H9 (cell line): ENCODE measurements around the gene MC1R. TPM values are rescaled to one million over a fixed set of nuclear protein-coding genes. Genes with fewer than 3 reads are reported as not detected.

Experiments
- DNase-seq: peaks from one replicate; pipeline ENCODE4 v3.0.0-alpha.2; 2017
- H2AFZ ChIP-seq: one replicate; pipeline ENCODE4 v1.6.1; 2013; ENCODE audit warnings: mild to moderate bottlenecking, low read length, control low read depth, moderate library complexity
- H2AK5ac ChIP-seq: 2 replicates; pipeline ENCODE4 v1.6.1; 2013; ENCODE audit warnings: low read length, control low read depth, mixed read lengths; ENCODE audit not compliant: insufficient read length
- H2BK120ac ChIP-seq: one replicate; pipeline ENCODE4 v1.6.1; 2013; ENCODE audit warnings: low read depth, mild to moderate bottlenecking, low read length, control low read depth, inconsistent platforms; ENCODE audit not compliant: poor library complexity, severe bottlenecking
- H2BK12ac ChIP-seq: 2 replicates; pipeline ENCODE4 v1.6.1; 2013; ENCODE audit warnings: low read length, control low read depth, mixed read lengths, low read depth; ENCODE audit not compliant: insufficient read length
- H2BK15ac ChIP-seq: 2 replicates; pipeline ENCODE4 v1.6.1; 2013; ENCODE audit warnings: low read depth, low read length, control low read depth
- H2BK20ac ChIP-seq: one replicate; pipeline ENCODE4 v1.6.1; 2013; ENCODE audit warnings: low read depth, mild to moderate bottlenecking, low read length, control low read depth, inconsistent platforms; ENCODE audit not compliant: poor library complexity, severe bottlenecking
- H2BK5ac ChIP-seq: 2 replicates; pipeline ENCODE4 v1.6.1; 2013; ENCODE audit warnings: low read length, control low read depth, mixed read lengths; ENCODE audit not compliant: insufficient read length
- H3K14ac ChIP-seq: 2 replicates; pipeline ENCODE4 v1.6.1; 2013; ENCODE audit warnings: low read length, control low read depth; ENCODE audit not compliant: insufficient read depth
- H3K18ac ChIP-seq: 2 replicates; pipeline ENCODE4 v1.6.1; 2013; ENCODE audit warnings: low read depth, mild to moderate bottlenecking, mixed read lengths, low read length, control low read depth; ENCODE audit not compliant: insufficient read length
- H3K23ac ChIP-seq: 2 replicates; pipeline ENCODE4 v1.6.1; 2013; ENCODE audit warnings: low read length, control low read depth, mixed read lengths, low read depth; ENCODE audit not compliant: insufficient read length
- H3K23me2 ChIP-seq: 2 replicates; pipeline ENCODE4 v1.6.1; 2013; ENCODE audit warnings: low read depth, mild to moderate bottlenecking, mixed read lengths, low read length, control low read depth; ENCODE audit not compliant: insufficient read length, poor library complexity, severe bottlenecking
- H3K27ac ChIP-seq: 2 replicates; pipeline ENCODE4 v1.5.1; 2013; ENCODE audit warnings: low read length, control low read depth, mixed read lengths, low read depth; ENCODE audit not compliant: insufficient read length
- H3K27me3 ChIP-seq: 2 replicates; pipeline ENCODE4 v1.6.1; 2013; ENCODE audit warnings: low read length, control low read depth, inconsistent platforms; ENCODE audit not compliant: insufficient read depth
- H3K4ac ChIP-seq: 2 replicates; pipeline ENCODE4 v1.6.1; 2013; ENCODE audit warnings: low read depth, mild to moderate bottlenecking, control low read depth, inconsistent platforms, low read length, moderate library complexity
- H3K4me1 ChIP-seq: 2 replicates; pipeline ENCODE4 v1.6.1; 2013; ENCODE audit warnings: low read length, control low read depth, inconsistent platforms; ENCODE audit not compliant: insufficient read depth
- H3K4me2 ChIP-seq: 2 replicates; pipeline ENCODE4 v1.6.1; 2013; ENCODE audit warnings: low read length, control low read depth, mixed read lengths; ENCODE audit not compliant: insufficient read length, insufficient read depth
- H3K56ac ChIP-seq: 2 replicates; pipeline ENCODE4 v1.6.1; 2013; ENCODE audit warnings: low read depth, mild to moderate bottlenecking, mixed read lengths, low read length, control low read depth; ENCODE audit not compliant: insufficient read length
- H3K79me1 ChIP-seq: 2 replicates; pipeline ENCODE4 v1.6.1; 2013; ENCODE audit warnings: low read depth, mild to moderate bottlenecking, moderate library complexity, low read length, control low read depth, inconsistent platforms; ENCODE audit not compliant: insufficient read depth, poor library complexity, severe bottlenecking
- H3K79me2 ChIP-seq: 2 replicates; pipeline ENCODE4 v1.6.1; 2013; ENCODE audit warnings: low read length, control low read depth, inconsistent platforms; ENCODE audit not compliant: insufficient read depth
- H3K9ac ChIP-seq: 2 replicates; pipeline ENCODE4 v1.6.1; 2013; ENCODE audit warnings: low read length, control low read depth, mixed read lengths; ENCODE audit not compliant: insufficient read length; ENCODE audit errors: extremely low read depth
- H3K9me3 ChIP-seq: one replicate; pipeline ENCODE4 v1.6.1; 2013; ENCODE audit warnings: low read depth, low read length, inconsistent platforms; ENCODE audit not compliant: control insufficient read depth
- H3T11ph ChIP-seq: one replicate; pipeline ENCODE4 v1.6.1; 2013; ENCODE audit warnings: mild to moderate bottlenecking, low read length, control low read depth, inconsistent platforms
- H4K20me1 ChIP-seq: one replicate; pipeline ENCODE4 v1.6.1; 2013; ENCODE audit not compliant: control insufficient read depth, insufficient read length, insufficient read depth
- H4K5ac ChIP-seq: 2 replicates; pipeline ENCODE4 v1.6.1; 2013; ENCODE audit warnings: low read depth, mild to moderate bottlenecking, mixed read lengths, low read length, control low read depth; ENCODE audit not compliant: insufficient read length
- H4K8ac ChIP-seq: replicated peaks from 2 replicates; pipeline ENCODE4 v1.6.1; 2013; ENCODE audit warnings: low read length, control low read depth, mixed read lengths, low read depth; ENCODE audit not compliant: insufficient read length
- H4K91ac ChIP-seq: 2 replicates; pipeline ENCODE4 v1.6.1; 2013; ENCODE audit warnings: low read depth, mild to moderate bottlenecking, moderate library complexity, mixed read lengths, low read length, control low read depth; ENCODE audit not compliant: insufficient read length
- H3K27ac Mint-ChIP-seq, 3 experiments: 2 replicates in 2 of 3; 3 replicates in 1 of 3; pipeline ENCODE4 v1.8.0; 2020 to 2021; ENCODE audit warnings: mixed read lengths in 3 of 3, mild to moderate bottlenecking in 1 of 3, moderate library complexity in 1 of 3
- H3K27me3 Mint-ChIP-seq: 2 replicates; pipeline ENCODE4 v1.8.0; 2021; ENCODE audit warnings: low read depth, mild to moderate bottlenecking, moderate library complexity, mixed read lengths
- H3K36me3 Mint-ChIP-seq, 3 experiments: 2 replicates in 2 of 3; 3 replicates in 1 of 3; pipeline ENCODE4 v1.8.0; 2020 to 2021; ENCODE audit warnings: low read depth in 3 of 3, mixed read lengths in 3 of 3; ENCODE audit not compliant: insufficient read depth in 1 of 3
- H3K4me1 Mint-ChIP-seq, 2 experiments: 2 replicates each; pipeline ENCODE4 v1.8.0; 2020; ENCODE audit warnings: mixed read lengths in 2 of 2
- H3K4me3 Mint-ChIP-seq, 2 experiments: 2 replicates in 1 of 2; 3 replicates in 1 of 2; pipeline ENCODE4 v1.8.0; 2020 to 2021; ENCODE audit warnings: mild to moderate bottlenecking in 2 of 2, mixed read lengths in 2 of 2, moderate library complexity in 1 of 2
- H3K9me3 Mint-ChIP-seq, 2 experiments: 2 replicates in 1 of 2; 3 replicates in 1 of 2; pipeline ENCODE4 v1.8.0; 2020; ENCODE audit warnings: mild to moderate bottlenecking in 2 of 2, mixed read lengths in 2 of 2, moderate library complexity in 1 of 2
- WGBS: extraction: QIAGEN DNeasy Blood & Tissue Kit; methylation state at CpG from one replicate; pipeline ENCODE4 v1.1.7; 2013; ENCODE audit warnings: missing lambda C conversion rate, low lambda C conversion rate, mixed read lengths; ENCODE audit not compliant: insufficient read length; ENCODE audit errors: extremely low coverage; 5-methylcytosine and 5-hydroxymethylcytosine counted together
- total RNA-seq: library from RNA; stranded (reverse); gene quantifications from 2 replicates; pipeline ENCODE4 v1.2.1, GENCODE V29; 2021
- TF ChIP-seq, protein P1 (sequence below): fragments of 200-600 bp; sonication (generic); conservative IDR thresholded peaks from 3 replicates; pipeline ENCODE4 v1.8.0; 2021; ENCODE audit warnings: antibody characterized with exemption, mild to moderate bottlenecking

The MC1R gene
- total RNA-seq, 1 experiment from 2014 or later: 4.7 TPM

DNA sequence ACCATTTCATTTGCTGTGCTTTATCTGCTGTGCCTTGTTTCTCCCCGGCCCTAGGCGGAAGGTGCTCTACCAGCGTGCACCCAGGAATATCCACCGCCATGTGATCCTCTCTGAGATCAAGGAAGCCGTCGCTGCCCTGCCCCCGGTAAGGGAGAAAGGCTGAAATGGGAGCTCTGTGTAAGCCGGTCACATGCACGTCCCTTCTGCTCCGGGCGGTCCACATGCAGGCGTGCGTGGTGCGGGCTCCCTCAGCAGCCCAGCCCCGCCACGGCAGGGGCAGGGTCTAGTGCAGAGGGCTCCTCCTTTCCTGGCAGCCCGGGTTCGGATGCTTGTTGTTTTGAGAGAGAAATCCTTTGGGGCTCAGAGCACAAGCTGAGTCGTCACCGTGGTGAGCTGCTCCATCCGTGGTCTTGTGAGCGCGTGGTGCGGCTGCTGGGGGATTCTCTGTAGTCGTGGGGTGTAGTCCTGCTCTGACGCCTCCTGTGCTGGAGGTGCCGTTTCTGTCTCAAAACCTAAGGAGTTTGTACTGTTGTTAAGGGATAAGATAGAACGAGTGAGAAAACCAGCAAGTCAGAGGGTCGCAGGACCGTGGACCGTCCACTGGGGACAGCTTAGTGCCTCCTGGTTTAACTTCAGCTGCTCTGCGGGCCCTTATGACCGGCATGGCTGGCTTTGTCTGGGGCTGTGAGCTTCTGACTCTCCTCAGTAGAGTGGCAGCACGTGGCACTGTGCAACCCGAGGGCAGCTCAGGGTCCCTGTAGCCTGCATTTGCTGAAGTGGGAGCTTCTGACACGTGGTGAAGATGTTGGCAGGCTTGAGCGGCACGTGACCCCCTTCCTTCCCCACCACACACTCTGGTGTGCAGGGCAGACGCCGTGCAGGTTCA, 12.3 kb upstream of the MC1R start:
- Histone ChIP-seq H3K18ac (no peak overlapping the region), H3K56ac (no peak overlapping the region), H3K23ac (no peak overlapping the region), H4K20me1 (no peaks in the 10 kb centered on the region), H3K9me3 (peaks cover 7% of the 10 kb centered on the region), H3K14ac (no peak overlapping the region), H3T11ph (no peak overlapping the region), H4K91ac (no peak overlapping the region), H2AFZ (no peak overlapping the region), H2BK120ac (no peak overlapping the region), H2BK20ac (no peak overlapping the region), H3K79me1 (no peaks in the 10 kb centered on the region), H3K27me3 (no peaks in the 10 kb centered on the region), H3K9ac (no peak overlapping the region), H3K4ac (no peak overlapping the region), H3K79me2 (no peaks in the 10 kb centered on the region), H2BK12ac (no peak overlapping the region), H2AK5ac (no peak overlapping the region), H4K5ac (no peak overlapping the region), H4K8ac (no peak overlapping the region), H3K27ac (no peak overlapping the region), H3K23me2 (no peaks in the 10 kb centered on the region), H2BK5ac (no peak overlapping the region), H2BK15ac (no peak overlapping the region), H3K4me2 (no peak overlapping the region), H3K4me1 (no peaks in the 10 kb centered on the region)
- peaks cover 6 to 13% of the 10 kb centered on the region in 2 experiments; a peak in 3 of 5 replicates for H3K9me3 Mint-ChIP-seq
- TF ChIP-seq, protein P1, sequence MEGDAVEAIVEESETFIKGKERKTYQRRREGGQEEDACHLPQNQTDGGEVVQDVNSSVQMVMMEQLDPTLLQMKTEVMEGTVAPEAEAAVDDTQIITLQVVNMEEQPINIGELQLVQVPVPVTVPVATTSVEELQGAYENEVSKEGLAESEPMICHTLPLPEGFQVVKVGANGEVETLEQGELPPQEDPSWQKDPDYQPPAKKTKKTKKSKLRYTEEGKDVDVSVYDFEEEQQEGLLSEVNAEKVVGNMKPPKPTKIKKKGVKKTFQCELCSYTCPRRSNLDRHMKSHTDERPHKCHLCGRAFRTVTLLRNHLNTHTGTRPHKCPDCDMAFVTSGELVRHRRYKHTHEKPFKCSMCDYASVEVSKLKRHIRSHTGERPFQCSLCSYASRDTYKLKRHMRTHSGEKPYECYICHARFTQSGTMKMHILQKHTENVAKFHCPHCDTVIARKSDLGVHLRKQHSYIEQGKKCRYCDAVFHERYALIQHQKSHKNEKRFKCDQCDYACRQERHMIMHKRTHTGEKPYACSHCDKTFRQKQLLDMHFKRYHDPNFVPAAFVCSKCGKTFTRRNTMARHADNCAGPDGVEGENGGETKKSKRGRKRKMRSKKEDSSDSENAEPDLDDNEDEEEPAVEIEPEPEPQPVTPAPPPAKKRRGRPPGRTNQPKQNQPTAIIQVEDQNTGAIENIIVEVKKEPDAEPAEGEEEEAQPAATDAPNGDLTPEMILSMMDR: no peak
- peaks cover 28 to 47% (median 42%) of the 10 kb centered on the region in 3 experiments; a peak in 6 of 7 replicates for H3K36me3 Mint-ChIP-seq
- no peak for DNase-seq
- H3K27me3 Mint-ChIP-seq: no peaks in the 10 kb centered on the region
- peaks cover 2 to 5% of the 10 kb centered on the region in 2 experiments; a peak in 2 of 4 replicates for H3K4me1 Mint-ChIP-seq
- H3K4me3 Mint-ChIP-seq: no peak overlapping the region
- WGBS: no CpG with 5 or more reads among the region's 40 CpGs
- peak overlapping the region in 2 of 3 experiments; percentile 28 to 90; a peak in 2 of 7 replicates for H3K27ac Mint-ChIP-seq
